HepG2 (cell line): ENCODE measurements around the gene GGA2. TPM values are rescaled to one million over a fixed set of nuclear protein-coding genes. Genes with fewer than 3 reads are reported as not detected.

ENCODE experiments used
- CHD2 ChIP-seq: IDR thresholded peaks from 2 replicates; pipeline ENCODE4 v1.6.1; 2011; ENCODE audit warnings: low read depth, low read length, improper control_type of control experiment
- GMEB2 ChIP-seq: IDR thresholded peaks from 2 replicates; pipeline ENCODE4 v1.6.1; 2016; ENCODE audit warnings: missing biosample characterization, missing genetic modification reagents, low read depth
- GTF2F1 ChIP-seq: fragments of 150-350 bp; IDR thresholded peaks from 2 replicates; pipeline ENCODE4 v1.6.1; 2014; ENCODE audit warnings: low read length
- ISL2 ChIP-seq: sonication (generic); formaldehyde crosslinking; IDR thresholded peaks from 2 replicates; pipeline ENCODE4 v1.5.0; 2020; ENCODE audit warnings: missing genetic modification reagents
- KLF16 ChIP-seq, 2 experiments: sonication (generic) in 1 of 2; formaldehyde crosslinking in 1 of 2; IDR thresholded peaks; 2 replicates each; pipeline versions ENCODE4 v1.6.1 to v1.8.0; 2016 to 2023; ENCODE audit warnings: missing genetic modification reagents in 2 of 2, missing compliant biosample characterization in 1 of 2
- MEIS1 ChIP-seq: sonication (generic); formaldehyde crosslinking; IDR thresholded peaks from 2 replicates; pipeline ENCODE4 v1.9.0; 2021; ENCODE audit warnings: mild to moderate bottlenecking, missing genetic modification reagents, moderate library complexity, borderline replicate concordance
- PHF8 ChIP-seq: sonication (generic); formaldehyde crosslinking; IDR thresholded peaks from 2 replicates; pipeline ENCODE4 v1.5.0; 2020; ENCODE audit warnings: missing genetic modification reagents
- PRDM10 ChIP-seq: sonication (generic); formaldehyde crosslinking; IDR thresholded peaks from 2 replicates; pipeline ENCODE4 v1.4.0; 2020; ENCODE audit warnings: low read depth, missing genetic modification reagents
- RXRB ChIP-seq: IDR thresholded peaks from 2 replicates; pipeline ENCODE4 v1.6.1; 2016; ENCODE audit warnings: borderline replicate concordance, missing genetic modification reagents, missing compliant biosample characterization
- SOX5 ChIP-seq: IDR thresholded peaks from 2 replicates; pipeline ENCODE4 v1.6.1; 2016; ENCODE audit warnings: borderline replicate concordance
- TCF7L2 ChIP-seq: IDR thresholded peaks from 2 replicates; pipeline ENCODE4 v1.6.1; 2011; ENCODE audit warnings: mild to moderate bottlenecking, low read depth, low read length, moderate library complexity
- TEAD3 ChIP-seq: optimal IDR thresholded peaks from 2 replicates; pipeline ENCODE3; 2016; ENCODE audit warnings: borderline replicate concordance
- THAP8 ChIP-seq: sonication (generic); formaldehyde crosslinking; IDR thresholded peaks from 2 replicates; pipeline ENCODE4 v1.5.1; 2020; ENCODE audit warnings: missing genetic modification reagents, mild to moderate bottlenecking, borderline replicate concordance
- ZIK1 ChIP-seq: sonication (generic); formaldehyde crosslinking; IDR thresholded peaks from 2 replicates; pipeline ENCODE4 v1.5.0; 2020; ENCODE audit warnings: mild to moderate bottlenecking, low read depth, missing genetic modification reagents, borderline replicate concordance
- ZNF10 ChIP-seq: sonication (generic); formaldehyde crosslinking; IDR thresholded peaks from 2 replicates; pipeline ENCODE4 v1.4.0; 2020; ENCODE audit warnings: mild to moderate bottlenecking, low read depth, missing genetic modification reagents, borderline replicate concordance
- ZNF136 ChIP-seq: sonication (generic); formaldehyde crosslinking; IDR thresholded peaks from 2 replicates; pipeline ENCODE4 v1.8.1; 2022; ENCODE audit warnings: low read depth, mild to moderate bottlenecking, moderate library complexity, missing genetic modification reagents
- ZNF281 ChIP-seq: sonication (generic); formaldehyde crosslinking; IDR thresholded peaks from 2 replicates; pipeline ENCODE4 v1.4.0; 2020; ENCODE audit warnings: missing genetic modification reagents, borderline replicate concordance
- ZNF639 ChIP-seq: conservative IDR thresholded peaks from 2 replicates; pipeline ENCODE4 v1.6.1; 2018; ENCODE audit warnings: missing genetic modification reagents
- polyA plus RNA-seq, 8 experiments: library from polyadenylated mRNA; depleted of rRNA in 3 of 8; stranded (reverse) in 7 of 8; unstranded in 1 of 8; fragments of >200 nt; fragmentation: Illumina TruSeq in 4 of 8; extraction: Trizol in 4 of 8; gene quantifications; 2 replicates each; pipeline versions ENCODE4 v1.2.1 to v1.2.3, GENCODE V29; 2011 to 2016; ENCODE audit warnings: low read depth in 4 of 8, missing spikeins in 1 of 8, mixed read lengths in 1 of 8; ENCODE audit not compliant: insufficient read depth in 1 of 8
- total RNA-seq, 5 experiments: library from RNA; depleted of rRNA; stranded (reverse); fragments of >200 nt; fragmentation: Illumina TruSeq; extraction: Trizol; gene quantifications; 2 replicates each; pipeline ENCODE4 v1.2.3, GENCODE V29; 2016; ENCODE audit warnings: low read depth in 1 of 5

GGA2 gene
- total and polyA plus RNA-seq, 2 of the 13 experiments (the other 11 are each of a cell fraction or from before 2014, with no cell fraction given), result 51.5 to 69.8 TPM

GRCh38 chr16:23556881-23557778, 46.8 kb upstream of the GGA2 start, which contains the start of the genes EARS2 and UBFD1 (continued):
- peak; percentile 88 for TF ChIP-seq ISL2 (CRISPR knock-in tag)
- no peak; the same call in 1 of the 2 replicates for TF ChIP-seq GMEB2 (CRISPR knock-in tag)
- peak; percentile 93 for TF ChIP-seq PRDM10 (CRISPR knock-in tag)
- peak; percentile 84 for TF ChIP-seq SOX5 (CRISPR knock-in tag)
- peak; percentile 50; the same call in 1 of the 2 replicates for TF ChIP-seq ZNF281
- no peak for TF ChIP-seq THAP8
- TF ChIP-seq TEAD3 (CRISPR knock-in tag), result peak; percentile 73
- no peak for TF ChIP-seq TCF7L2
- peak; percentile 51; the same call in 1 of the 2 replicates for TF ChIP-seq GTF2F1
- TF ChIP-seq ZNF10, result no peak
- TF ChIP-seq CHD2, result peak; percentile 28; the same call in 1 of the 2 replicates
- peak; percentile 76; the same call in 1 of the 2 replicates for TF ChIP-seq ZIK1
- peak; percentile 8 to 100; a peak in 2 of 4 replicates for TF ChIP-seq KLF16 (CRISPR knock-in tag; IDR thresholded peaks at IDR 0.05)
- peak; percentile 60 for TF ChIP-seq MEIS1 (CRISPR knock-in tag)
- peak; percentile 77; the same call in 1 of the 2 replicates for TF ChIP-seq RXRB (CRISPR knock-in tag)
- TF ChIP-seq PHF8, result peak; percentile 95
- TF ChIP-seq ZNF639 (CRISPR knock-in tag), result peak; percentile 91
- TF ChIP-seq ZNF136, result peak; percentile 81
